GM18867 (cell line): ENCODE results near the gene POC1A.
"Not testable (repeated sequence)": the region's sequence is repeated elsewhere in the genome, so short reads cannot be mapped to it uniquely, and the experiment has no call there.

Source experiments
- ATAC-seq: cut with Tn5 transposase; IDR thresholded peaks from one replicate; pipeline ENCODE4 v1.9.1; 2021; ENCODE audit warnings: mild to moderate bottlenecking, moderate library complexity; ENCODE audit not compliant: unreplicated experiment

POC1A gene

GRCh38 chr3:52054661-52055511, 99.3 kb downstream of the POC1A start:
- ATAC-seq: no peak

DNA sequence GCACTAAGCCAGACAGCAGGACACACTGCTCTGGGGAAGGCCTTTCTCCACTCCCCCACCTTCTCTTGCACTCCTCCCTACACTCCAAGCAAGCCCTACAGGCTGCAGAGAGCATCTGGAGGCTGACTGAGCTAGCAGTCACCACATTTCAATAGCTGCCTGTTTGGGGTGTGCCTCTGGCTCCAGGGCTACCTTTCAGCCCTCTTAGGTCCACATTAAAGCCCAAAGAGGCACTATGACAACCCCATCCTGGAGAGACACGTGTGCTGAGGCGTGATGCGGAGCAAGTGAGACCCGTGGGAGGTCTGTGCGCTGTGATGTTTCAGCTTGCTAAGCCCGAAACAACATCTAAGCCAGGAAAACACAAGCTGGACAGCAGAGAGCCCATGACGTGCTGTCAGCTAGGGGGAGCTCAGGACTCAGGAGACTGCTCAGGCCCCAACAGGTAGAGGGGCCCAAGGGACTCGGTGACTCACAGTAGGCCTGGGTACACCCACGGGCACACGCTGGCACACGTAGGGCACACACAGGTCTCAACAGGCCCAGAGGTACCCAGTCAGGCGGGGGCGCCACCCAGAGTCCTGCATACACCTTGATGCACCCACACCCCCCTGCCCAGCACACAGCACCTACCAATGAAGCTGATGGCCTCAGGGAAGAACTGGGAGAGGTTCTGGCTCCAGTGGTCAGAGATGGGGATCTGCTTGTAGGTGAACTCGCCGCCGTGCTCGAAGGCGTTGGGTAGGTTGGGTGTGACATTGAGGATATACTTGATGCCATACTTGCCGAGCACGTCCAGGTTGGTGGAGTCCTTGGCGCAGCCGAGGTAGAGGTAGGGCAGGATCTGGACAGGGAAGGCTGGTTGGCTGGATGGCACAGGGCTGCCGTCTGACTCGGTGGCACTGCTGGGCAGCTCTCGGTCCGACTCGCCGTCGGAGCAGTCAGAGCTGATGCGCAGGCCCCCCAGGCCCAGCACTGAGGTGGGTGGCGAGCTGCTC, 100.6 kb downstream of the POC1A start:
- no peak for ATAC-seq

DNA sequence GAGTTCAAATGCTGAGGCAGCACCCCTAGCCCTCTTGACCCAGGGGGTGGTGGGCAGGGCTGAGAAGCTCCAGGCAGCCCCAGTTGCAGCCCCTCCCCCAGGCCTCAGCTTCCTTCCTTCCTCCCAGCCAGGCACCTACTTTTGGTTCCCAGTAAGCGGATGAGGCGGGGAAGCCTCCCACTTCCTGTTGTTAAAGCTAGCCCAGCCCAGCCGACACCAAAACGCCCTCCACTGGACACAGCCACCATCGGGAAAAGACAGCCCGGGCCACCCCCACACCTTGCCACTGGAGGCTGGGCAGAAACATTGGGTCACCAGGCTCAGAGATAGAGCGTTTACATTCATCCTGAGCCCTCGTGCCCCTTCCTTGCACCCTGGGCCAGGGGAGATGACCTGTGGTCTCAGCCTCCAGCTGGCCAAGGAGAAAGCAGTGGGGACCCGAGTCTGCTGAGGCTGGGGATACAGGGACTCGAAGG, 101.4 kb downstream of the POC1A start:
- ATAC-seq: no peak

DNA sequence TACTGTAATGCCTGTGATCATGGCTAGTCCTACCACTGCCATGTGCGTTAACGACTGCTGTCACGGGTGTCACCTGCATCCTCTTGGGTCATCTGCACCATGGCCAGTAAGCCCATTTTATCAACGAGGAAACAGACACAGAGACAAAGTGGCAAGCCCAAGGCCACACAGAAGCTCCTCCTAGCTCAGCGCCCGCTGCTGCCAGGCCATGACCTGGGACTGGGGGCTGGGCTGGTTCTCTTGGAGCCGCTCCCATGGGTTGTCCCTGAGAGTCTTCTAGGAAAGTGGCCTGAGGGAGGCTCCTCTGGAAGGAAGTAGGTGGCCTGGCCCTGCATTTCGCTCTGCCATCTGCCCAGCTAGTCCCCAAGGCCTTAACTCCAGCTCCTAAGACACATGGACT, 102.8 kb downstream of the POC1A start:
- no peak for ATAC-seq

DNA sequence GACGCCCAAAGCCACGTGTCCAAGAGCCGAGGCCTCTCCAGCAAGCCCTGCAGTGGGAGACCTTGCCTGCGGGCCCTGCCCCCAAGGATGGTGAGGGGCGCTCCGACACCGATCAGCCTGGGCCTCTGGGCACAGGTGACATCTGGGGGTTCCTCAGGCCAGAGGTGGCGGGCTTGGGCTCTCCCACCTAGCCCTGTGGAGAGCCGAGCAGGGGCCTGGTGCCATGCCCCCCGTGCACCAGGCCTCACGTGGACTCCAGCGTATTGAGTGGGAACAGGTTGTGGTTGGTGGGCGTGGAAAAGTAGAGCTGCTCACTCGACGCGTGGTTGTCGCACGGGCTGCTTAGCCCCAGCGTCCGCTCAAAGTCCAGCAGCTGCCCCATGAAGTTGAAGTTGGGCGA, 103.7 kb downstream of the POC1A start:
- ATAC-seq: no peak

DNA sequence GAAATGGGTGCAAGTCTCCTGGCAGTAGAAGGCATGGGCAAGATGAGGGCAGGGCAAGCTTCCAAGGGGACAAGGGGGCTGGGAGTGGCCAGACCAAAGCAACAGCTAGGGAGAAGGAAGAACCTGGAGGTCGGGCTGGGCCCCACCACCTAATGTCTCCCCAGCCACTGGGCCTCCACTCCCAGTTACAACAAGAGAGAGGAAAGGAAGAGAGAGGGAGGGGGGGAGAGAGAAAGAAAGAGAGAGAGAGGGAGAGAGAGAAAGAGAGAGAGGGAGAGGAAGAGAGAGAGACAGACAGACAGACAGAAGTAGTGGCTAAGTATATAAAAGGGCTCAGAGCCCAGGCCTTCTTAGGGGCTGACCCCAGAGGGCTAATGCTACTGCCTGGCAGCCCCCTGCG, 104.7 kb downstream of the POC1A start:
- ATAC-seq: no peak

DNA sequence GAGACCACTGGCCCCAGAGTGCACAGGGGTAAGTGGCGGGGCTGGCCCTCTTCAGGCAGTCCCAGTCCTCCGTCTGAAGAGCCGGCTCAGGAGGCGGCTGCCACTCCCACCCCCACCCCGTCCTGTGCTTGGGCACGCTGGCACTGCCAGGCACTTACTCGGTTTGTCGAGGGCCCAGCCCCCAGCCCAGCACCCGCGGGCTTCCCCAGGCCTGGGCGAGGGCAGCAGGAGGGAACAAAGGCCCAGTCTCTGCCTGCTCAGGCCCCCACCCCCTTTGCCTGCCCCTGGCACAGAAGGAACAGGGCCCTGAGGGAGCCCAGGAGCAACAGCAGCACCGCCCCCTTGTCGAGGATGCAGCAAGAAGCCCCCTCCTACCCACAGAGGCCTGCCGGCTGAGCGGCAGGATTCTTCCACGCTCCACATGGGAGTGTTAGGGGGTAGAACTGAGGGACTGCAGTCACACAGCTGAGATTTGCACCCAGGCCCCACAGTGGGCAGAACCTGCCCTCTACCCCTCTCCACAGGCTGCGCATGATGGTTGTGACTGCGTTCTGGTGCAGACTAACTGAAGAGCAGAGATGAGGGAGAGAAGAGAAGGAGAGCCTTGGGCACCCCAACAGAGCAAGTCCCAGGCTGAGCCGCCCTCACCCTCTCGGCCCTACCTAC, 106.8 kb downstream of the POC1A start:
- ATAC-seq: no peak

DNA sequence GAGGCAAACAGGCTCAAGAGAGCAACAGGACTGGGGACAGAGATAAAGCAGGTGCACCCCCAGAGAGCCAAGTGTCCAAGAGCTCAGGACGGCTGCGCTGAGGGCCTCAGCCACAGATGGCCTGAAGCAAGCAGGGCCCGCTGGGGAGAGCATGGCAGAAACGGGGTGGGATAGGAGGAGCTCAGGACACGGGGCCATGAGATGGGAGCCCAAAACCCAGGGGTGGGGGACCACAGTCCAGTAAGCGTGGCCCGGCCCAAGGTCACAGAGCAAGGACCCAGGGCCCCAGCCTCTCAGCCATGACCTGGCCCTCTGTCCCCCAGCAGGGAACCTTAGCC, 107.4 kb downstream of the POC1A start:
- ATAC-seq: no peak

DNA sequence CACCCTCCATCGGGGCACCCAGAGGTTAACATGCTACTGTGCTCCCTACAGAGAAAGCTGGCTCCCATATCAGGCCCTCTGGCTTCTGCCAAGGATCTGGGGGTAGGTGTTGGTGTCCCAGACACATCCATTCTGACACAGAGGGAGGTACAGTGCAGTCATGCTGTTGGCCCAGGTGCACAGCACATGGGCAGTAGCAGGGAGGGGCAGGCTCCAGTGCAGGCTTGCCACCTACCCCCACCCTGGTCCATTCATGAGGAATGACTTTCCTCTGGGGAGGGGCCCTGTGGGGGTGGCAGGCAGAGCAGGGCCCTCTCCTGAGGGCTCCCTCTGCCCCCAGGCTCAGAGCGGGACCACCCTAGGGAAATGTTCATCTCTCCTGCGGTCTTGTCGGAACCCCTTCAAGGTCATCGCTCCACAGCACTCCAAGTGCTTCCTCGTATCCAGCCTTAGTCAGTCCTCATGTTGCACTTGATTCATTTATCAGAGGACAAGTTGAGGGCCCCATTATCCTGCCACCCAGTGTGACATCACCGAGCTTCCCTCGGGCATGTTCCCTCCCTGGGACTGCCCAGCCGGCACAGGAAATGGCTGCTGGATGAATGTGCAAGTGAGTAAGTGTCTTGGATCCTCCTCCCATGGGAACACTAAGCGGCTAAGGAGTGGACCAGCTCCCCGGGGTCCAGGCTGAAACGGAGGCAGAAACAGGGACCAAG, 107.9 kb downstream of the POC1A start:
- ATAC-seq: no peak

DNA sequence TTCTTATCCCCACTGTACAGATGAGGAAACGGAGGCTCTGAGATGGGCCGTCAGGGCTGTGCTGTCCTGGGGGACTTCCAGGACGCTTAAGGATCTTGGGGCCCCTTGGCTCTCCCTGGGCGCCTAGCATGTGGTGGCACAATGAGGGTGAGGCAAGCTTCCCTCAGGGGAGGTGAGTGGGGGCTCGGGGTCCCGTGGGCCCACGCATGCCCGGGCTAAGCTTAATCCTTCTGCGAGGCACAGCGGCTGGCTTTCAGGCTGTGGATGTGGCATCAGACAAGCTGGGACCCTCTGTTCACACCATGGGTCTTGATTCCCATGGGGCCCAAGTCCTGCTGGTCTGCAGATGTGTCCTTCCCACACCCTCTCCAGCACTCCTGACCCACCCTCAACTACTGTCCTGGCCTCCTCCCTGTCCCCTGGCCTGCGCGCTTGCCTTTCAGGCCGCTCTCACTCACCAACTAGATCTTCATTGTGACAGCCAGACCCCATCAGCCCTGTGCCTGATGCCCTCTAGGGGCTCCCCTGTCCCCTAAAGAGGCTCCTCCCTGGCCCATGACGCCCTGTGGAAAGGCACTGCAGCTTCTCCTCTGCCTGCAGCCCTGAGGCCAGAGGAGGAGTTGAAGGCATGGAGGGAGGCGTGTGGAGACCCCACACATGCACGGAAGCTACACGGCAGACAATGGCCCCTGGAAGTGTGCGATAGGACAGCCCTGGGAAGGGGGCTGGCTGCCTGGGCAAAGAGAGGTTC, 109.2 kb downstream of the POC1A start:
- ATAC-seq: no peak

- no peak for ATAC-seq
These were observed 110.5 kb downstream of the POC1A start for GRCh38 chr3:52043750-52044149.

DNA sequence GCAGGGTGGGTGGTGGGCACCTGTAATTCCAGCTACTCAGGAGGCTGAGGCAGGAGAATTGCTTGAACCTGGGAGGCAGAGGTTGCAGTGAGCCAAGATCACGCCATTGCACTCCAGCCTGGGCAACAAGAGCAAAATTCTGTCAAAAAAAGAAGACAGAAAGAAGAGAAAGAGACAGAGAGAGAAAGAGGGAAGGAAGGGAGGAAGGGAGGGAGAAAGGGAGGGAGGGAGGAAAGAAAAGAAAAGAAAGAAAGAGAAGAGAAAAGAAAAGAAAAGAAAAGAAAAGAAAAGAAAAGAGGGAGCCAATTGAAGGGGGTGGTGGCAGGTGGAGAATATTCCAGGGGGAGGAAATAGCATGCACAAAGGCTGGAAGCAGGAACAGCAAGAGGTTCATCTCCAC, 111.2 kb downstream of the POC1A start:
- not testable (repeated sequence) for ATAC-seq

DNA sequence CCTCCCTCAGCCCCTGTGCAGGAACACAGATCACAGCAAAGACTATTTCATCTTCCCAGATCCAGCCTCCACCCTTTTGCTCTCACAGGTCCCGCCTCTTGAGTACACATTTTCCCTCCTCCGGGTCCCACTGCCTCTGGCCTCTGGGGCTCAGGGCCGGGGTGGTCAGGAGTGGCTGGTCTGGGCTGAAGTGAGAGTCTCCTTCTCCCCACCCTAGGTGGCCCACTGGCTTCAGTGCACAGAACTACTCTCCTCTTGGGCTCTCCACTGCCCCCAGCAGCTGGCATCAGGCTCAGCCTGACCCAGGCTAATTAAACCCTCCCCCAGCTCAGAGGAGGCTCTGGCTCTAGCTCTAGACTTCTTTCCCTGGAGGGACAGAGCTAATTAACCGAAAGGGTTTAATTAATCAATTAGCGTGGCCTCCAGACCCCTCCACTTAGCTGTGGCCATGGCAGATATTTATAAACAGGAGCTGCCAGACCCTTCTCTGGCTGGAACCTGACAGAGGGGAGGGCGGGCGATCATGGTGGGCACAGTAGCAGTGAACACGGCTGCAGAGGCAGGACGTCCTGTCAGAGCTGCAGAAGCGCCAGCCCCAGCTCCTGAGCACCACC, 113.0 kb downstream of the POC1A start:
- ATAC-seq: no peak

GRCh38 chr3:52040600-52040999, 113.6 kb downstream of the POC1A start:
- no peak for ATAC-seq

DNA sequence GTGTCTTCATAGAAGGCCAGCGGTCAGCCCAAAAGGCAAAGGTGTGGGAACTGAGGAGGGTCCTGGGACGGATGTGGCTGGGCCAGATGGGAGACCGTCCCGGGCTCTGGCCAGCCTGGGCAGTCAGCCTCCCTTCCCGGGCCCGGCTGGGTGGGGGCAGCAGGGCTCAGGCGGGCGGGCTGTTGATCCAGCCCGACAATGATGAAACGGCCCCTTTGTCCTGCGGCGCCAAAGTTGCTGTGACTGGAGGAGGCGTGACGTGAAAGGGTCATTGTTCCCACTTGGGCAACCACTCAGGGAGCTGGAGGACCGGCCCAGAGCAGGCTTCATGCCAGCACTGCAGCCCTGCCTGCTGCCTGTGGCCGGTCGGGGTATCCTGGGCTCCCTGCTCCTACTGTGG, 114.4 kb downstream of the POC1A start:
- no peak for ATAC-seq

DNA sequence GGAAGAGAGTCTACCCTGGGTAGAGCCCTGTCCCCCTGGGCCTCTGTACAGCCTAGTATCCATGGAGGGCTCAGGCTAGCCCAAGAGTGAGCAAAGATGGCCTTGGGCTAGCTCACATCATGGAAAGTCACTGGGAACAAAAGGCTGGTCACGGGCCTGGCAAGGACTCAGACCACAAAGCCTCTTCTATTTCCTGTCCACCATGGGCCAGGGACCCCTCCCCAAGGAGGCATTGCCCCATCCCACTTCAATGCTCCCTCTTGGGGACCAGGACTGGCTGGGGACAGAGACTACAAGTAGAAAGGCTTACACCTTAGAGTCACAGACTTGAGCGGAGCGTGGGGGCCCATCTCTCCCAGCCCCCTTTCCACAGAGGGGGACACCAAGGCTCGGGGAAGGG, 114.8 kb downstream of the POC1A start:
- ATAC-seq: no peak

DNA sequence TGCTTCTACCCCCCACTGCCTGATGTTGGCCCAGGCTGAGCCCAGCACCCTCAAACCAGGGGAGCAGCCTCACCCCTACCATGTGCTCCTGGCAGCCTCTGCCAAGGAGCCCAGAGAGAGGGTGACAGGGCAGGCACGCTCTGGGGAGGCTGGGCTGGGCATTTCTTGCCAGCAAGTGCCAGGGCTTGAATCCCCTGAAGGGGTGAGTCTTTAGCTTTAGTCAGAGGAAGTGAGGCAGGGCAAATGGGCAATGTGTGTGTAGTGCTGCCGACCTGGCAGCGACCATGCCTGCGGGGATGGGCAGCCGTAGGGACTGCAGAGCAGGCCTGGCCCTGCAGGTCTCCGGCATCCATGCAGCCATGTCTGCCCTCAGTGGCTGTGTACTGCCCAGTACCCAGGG, 116.0 kb downstream of the POC1A start:
- ATAC-seq: no peak

- no peak for ATAC-seq
These were observed 116.9 kb downstream of the POC1A start for GRCh38 chr3:52037291-52037690.

- no peak for ATAC-seq
These were observed 117.4 kb downstream of the POC1A start for GRCh38 chr3:52036829-52037228.
